Neural progenitor cell (in vitro differentiated cells): ENCODE data around the gene SRL. TPM values are rescaled to one million over a fixed set of nuclear protein-coding genes. Genes with fewer than 3 reads are reported as not detected.
A peak's percentile ranks its signal among the peaks of the same experiment; 100 is the strongest.

Source experiments
- DNase-seq: peaks from one replicate; pipeline ENCODE4 v3.0.0-alpha.2; 2016; ENCODE audit warnings: low spot score
- H2AFZ ChIP-seq: fragments of 200-600 bp; sonication (generic); replicated peaks from 2 replicates; pipeline ENCODE4 v1.6.1; 2016; ENCODE audit warnings: antibody characterized with exemption
- H3F3A ChIP-seq: fragments of 200-600 bp; sonication (generic); 2 replicates; pipeline ENCODE4 v1.6.1; 2016; ENCODE audit warnings: antibody characterized with exemption, low read depth
- H3K27ac ChIP-seq: fragments of 200-600 bp; sonication (generic); 2 replicates; pipeline ENCODE4 v1.5.1; 2016; ENCODE audit warnings: mild to moderate bottlenecking
- H3K27me3 ChIP-seq: fragments of 200-600 bp; sonication (generic); 2 replicates; pipeline ENCODE4 v1.6.1; 2016; ENCODE audit warnings: mild to moderate bottlenecking, moderate library complexity
- H3K36me3 ChIP-seq: fragments of 200-600 bp; sonication (generic); 2 replicates; pipeline ENCODE4 v1.5.1; 2016
- H3K4me1 ChIP-seq: fragments of 200-600 bp; sonication (generic); 2 replicates; pipeline ENCODE4 v1.6.1; 2016; ENCODE audit warnings: mixed run types
- H3K4me2 ChIP-seq: fragments of 200-600 bp; sonication (generic); 2 replicates; pipeline ENCODE4 v1.6.1; 2016
- H3K4me3 ChIP-seq: fragments of 200-600 bp; sonication (generic); 2 replicates; pipeline ENCODE4 v1.5.1; 2016
- H3K79me2 ChIP-seq: fragments of 200-600 bp; sonication (generic); 2 replicates; pipeline ENCODE4 v1.6.1; 2016; ENCODE audit warnings: low read depth
- H3K9ac ChIP-seq: fragments of 200-600 bp; sonication (generic); 2 replicates; pipeline ENCODE4 v1.6.1; 2016
- H3K9me3 ChIP-seq: fragments of 200-600 bp; sonication (generic); 2 replicates; pipeline ENCODE4 v1.5.1; 2016; ENCODE audit warnings: low read depth
- H4K20me1 ChIP-seq: fragments of 200-600 bp; sonication (generic); 2 replicates; pipeline ENCODE4 v1.6.1; 2016; ENCODE audit warnings: low read depth
- H3K27ac Mint-ChIP-seq: 3 replicates; pipeline ENCODE4 v1.8.0; 2021; ENCODE audit warnings: mixed read lengths
- H3K27me3 Mint-ChIP-seq: 2 replicates; pipeline ENCODE4 v1.8.0; 2022; ENCODE audit warnings: low read depth, mild to moderate bottlenecking, inconsistent platforms, moderate library complexity, mixed read lengths; ENCODE audit not compliant: insufficient read depth
- H3K36me3 Mint-ChIP-seq: 3 replicates; pipeline ENCODE4 v1.8.0; 2021; ENCODE audit warnings: mixed read lengths
- H3K4me1 Mint-ChIP-seq: 3 replicates; pipeline ENCODE4 v1.8.0; 2021; ENCODE audit warnings: mixed read lengths
- H3K4me3 Mint-ChIP-seq: 3 replicates; pipeline ENCODE4 v1.8.0; 2021; ENCODE audit warnings: mild to moderate bottlenecking, moderate library complexity, mixed read lengths
- H3K9me3 Mint-ChIP-seq: 3 replicates; pipeline ENCODE4 v1.8.0; 2020; ENCODE audit warnings: mixed read lengths
- CTCF ChIP-seq: fragments of 200-600 bp; sonication (generic); IDR thresholded peaks from 2 replicates; pipeline ENCODE4 v1.5.1; 2017; ENCODE audit warnings: antibody characterized with exemption, mild to moderate bottlenecking
- EZH2 ChIP-seq: fragments of 200-600 bp; sonication (generic); IDR thresholded peaks from 2 replicates; pipeline ENCODE4 v1.6.1; 2017; ENCODE audit warnings: antibody characterized with exemption, mild to moderate bottlenecking, moderate library complexity
- EZH2phosphoT487 ChIP-seq: fragments of 200-600 bp; sonication (generic); IDR thresholded peaks from 2 replicates; pipeline ENCODE4 v1.6.1; 2017; ENCODE audit warnings: antibody characterized with exemption
- total RNA-seq: library from RNA; depleted of rRNA; stranded (reverse); fragments of >200 nt; gene quantifications from 2 replicates; pipeline ENCODE4 v1.2.3, GENCODE V29; 2015; ENCODE audit warnings: low replicate concordance

Gene SRL
- total RNA-seq, 1 donor from 2014 or later = 0.22 TPM

DNA sequence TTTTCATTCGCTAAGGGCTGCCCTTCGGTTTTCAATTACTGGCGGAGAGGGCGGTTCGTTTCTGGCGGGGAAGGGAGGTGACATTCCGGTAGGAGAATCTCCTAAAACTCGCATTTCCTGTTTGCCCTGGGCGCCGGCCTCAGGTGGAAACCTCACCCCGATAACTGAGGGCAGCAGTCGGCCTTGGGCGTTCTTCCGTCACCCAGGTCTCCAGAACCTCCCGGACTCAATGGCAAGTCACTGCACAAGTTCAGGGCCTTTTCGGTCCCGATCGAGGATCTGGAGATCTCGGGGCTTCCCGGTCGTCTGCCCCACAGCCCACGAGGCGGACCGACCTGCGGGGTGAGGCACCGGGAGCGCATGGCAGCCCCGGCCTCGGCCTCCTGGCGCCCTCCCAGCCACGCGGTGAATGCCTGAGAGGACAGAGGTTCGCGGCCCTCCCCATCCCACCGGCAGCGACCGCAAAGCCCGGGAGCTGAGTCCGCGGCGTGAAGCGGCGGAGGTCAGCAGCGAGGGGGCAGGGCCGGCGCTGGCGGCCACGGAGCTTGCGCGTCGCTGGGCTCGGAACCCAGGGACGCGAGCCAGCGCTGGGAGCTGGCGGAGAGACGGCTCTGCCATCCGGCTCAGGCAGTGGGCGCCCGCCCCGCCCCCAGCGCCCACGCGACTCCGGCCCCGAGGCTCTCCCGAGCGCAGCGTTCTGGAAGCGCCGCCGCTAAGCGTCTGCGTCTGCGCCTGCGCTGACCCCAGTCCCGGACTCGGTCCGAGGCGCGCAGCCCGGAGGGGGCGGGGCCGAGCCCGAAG lies 58.4 kb downstream of the SRL start:
- DNase-seq = peak; percentile 98
- Mint-ChIP-seq H3K27ac (no peak overlapping the region), H3K4me3 (peak overlapping the region; percentile 86), H3K36me3 (no peaks in the 10 kb centered on the region), H3K27me3 (peaks cover 4% of the 10 kb centered on the region), H3K4me1 (no peaks in the 10 kb centered on the region), H3K9me3 (no peaks in the 10 kb centered on the region)
- no peaks in the 10 kb centered on the region for H3K79me2 ChIP-seq
- H3K27me3 ChIP-seq = peaks cover 11% of the 10 kb centered on the region
- peak overlapping the region; percentile 79 for H3K4me2 ChIP-seq
- peak overlapping the region; percentile 70 for H3K4me3 ChIP-seq
- no peak overlapping the region for H3K9ac ChIP-seq
- TF ChIP-seq EZH2phosphoT487 = no peak
- no peak for TF ChIP-seq EZH2
- TF ChIP-seq CTCF = no peak
- H3K27ac ChIP-seq = no peak overlapping the region
- no peaks in the 10 kb centered on the region for H3K36me3 ChIP-seq
- H3K9me3 ChIP-seq = no peaks in the 10 kb centered on the region
- H3K4me1 ChIP-seq = no peaks in the 10 kb centered on the region
- H2AFZ ChIP-seq = peak overlapping the region; percentile 84
- H3F3A ChIP-seq = peaks cover 30% of the 10 kb centered on the region
- H4K20me1 ChIP-seq = no peaks in the 10 kb centered on the region

DNA sequence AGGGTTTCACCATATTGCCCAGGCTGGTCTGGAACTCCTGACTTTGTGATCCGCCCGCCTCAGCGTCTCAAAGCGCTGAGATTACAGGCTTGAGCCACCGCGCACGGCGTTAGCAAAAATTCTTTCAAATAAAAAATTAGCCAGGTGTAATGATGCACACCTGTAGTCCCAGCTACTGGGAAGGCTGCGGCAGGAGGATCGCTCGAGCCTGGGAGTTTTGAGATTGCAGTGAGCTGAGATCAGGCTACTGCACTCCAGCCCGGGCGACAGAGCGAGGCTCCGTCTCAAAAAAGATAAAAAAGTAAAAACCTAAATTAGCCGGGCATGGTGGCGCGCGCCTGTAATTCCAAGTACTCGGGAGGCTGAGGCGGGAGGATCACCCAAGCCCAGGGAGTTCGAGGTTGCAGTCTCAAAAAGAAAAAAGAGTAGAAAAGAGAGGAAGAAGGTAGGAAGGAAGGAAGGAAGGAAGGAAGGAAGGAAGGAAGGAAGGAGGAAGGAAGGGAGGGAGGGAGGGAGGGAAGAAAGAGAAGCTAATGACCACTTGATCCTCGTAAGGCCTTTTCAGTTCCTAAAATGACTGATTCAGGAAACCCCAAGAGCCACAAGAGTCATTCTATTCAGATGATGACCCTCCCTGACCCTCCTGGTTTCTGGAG lies 59.2 kb downstream of the SRL start:
- Histone ChIP-seq H3K4me3 (peak overlapping the region; percentile 70), H2AFZ (peak overlapping the region; percentile 84), H3K79me2 (no peaks in the 10 kb centered on the region), H3K9me3 (no peaks in the 10 kb centered on the region), H3K4me1 (no peaks in the 10 kb centered on the region), H3K27me3 (peaks cover 11% of the 10 kb centered on the region), H3K27ac (no peak overlapping the region), H4K20me1 (no peaks in the 10 kb centered on the region), H3F3A (peaks cover 30% of the 10 kb centered on the region), H3K4me2 (peak overlapping the region; percentile 79), H3K36me3 (no peaks in the 10 kb centered on the region), H3K9ac (no peak overlapping the region)
- H3K27me3 Mint-ChIP-seq = peaks cover 8% of the 10 kb centered on the region
- TF ChIP-seq CTCF (no peak), EZH2phosphoT487 (no peak), EZH2 (no peak)
- no peaks in the 10 kb centered on the region for H3K36me3 Mint-ChIP-seq
- DNase-seq = no peak
- H3K27ac Mint-ChIP-seq = no peak overlapping the region
- H3K9me3 Mint-ChIP-seq = no peaks in the 10 kb centered on the region
- H3K4me3 Mint-ChIP-seq = peak overlapping the region; percentile 86
- H3K4me1 Mint-ChIP-seq = peaks cover 4% of the 10 kb centered on the region

DNA sequence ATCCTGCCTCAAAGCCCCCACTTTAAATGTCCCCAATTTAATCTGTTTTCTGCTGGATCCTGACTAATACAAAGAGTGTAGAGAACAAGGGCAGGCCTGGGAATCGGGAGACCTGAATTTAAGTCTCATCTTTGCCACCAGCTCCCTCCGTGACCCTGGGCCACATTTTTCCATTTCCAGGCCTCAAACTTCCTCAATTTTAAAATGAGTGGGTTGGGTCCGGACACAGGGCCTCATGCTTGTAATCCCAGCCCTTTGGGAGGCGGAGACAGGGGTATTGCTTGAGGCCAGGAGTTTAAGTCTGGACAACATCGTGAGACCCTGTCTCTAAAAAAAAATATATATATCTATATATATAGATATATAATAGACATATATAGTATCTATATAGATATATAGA lies 61.4 kb downstream of the SRL start:
- no peak for TF ChIP-seq CTCF
- TF ChIP-seq EZH2 = no peak
- no peak for TF ChIP-seq EZH2phosphoT487
- DNase-seq = no peak
- Mint-ChIP-seq H3K27me3 (peaks cover 9% of the 10 kb centered on the region), H3K36me3 (no peaks in the 10 kb centered on the region), H3K27ac (no peak overlapping the region), H3K4me1 (peaks cover 4% of the 10 kb centered on the region), H3K9me3 (no peaks in the 10 kb centered on the region), H3K4me3 (no peak overlapping the region)
- Histone ChIP-seq H3K27ac (no peak overlapping the region), H3K36me3 (no peaks in the 10 kb centered on the region), H3K9ac (no peak overlapping the region), H4K20me1 (no peaks in the 10 kb centered on the region), H3K27me3 (peaks cover 11% of the 10 kb centered on the region), H3K4me3 (no peak overlapping the region), H2AFZ (no peak overlapping the region), H3K79me2 (no peaks in the 10 kb centered on the region), H3F3A (peaks cover 30% of the 10 kb centered on the region), H3K4me1 (no peaks in the 10 kb centered on the region), H3K9me3 (no peaks in the 10 kb centered on the region), H3K4me2 (no peak overlapping the region)
